Measurements from ENCODE around the gene RNF34.

The RNF34 gene

GRCh38 chr12:121467638-121468498, 68.0 kb downstream of the RNF34 start:
- DNase-seq (ENCODE audit: low read depth): no peak

- DNase-seq (ENCODE audit: low read depth): no peak
These were observed 68.5 kb downstream of the RNF34 start for GRCh38 chr12:121468499-121468801.

- no peak for DNase-seq (ENCODE audit: low read depth)
These were observed 70.8 kb downstream of the RNF34 start for GRCh38 chr12:121470751-121471150.

GRCh38 chr12:121472150-121472905, 72.4 kb downstream of the RNF34 start:
- DNase-seq (ENCODE audit: low read depth): no peak
